Measurements from ENCODE around the gene GALNT16.

- no peak for TF ChIP-seq EZH2phosphoT487 (IDR thresholded peaks at IDR 0.05)
- no peak for TF ChIP-seq CTCF (IDR thresholded peaks at IDR 0.05)
These were observed 367 bp downstream of the GALNT16 start for GRCh38 chr14:69260190-69260860.
